Stimulated activated CD8-positive, alpha-beta memory T cell treated with anti-CD3 and anti-CD28 coated beads, Interleukin-4, amount 100 ng/mL, for 1 hour (primary cell): ENCODE measurements around the gene STX2.
"Not testable (repeated sequence)": the region's sequence is repeated elsewhere in the genome, so short reads cannot be mapped to it uniquely, and the experiment has no call there.

ENCODE experiments used
- DNase-seq, 2 donors: peaks; one replicate each; pipeline ENCODE4 v3.0.0-alpha.2; 2020; ENCODE audit warnings: low read depth in 2 of 2, low spot score in 1 of 2

Gene STX2

GRCh38 chr12:130768120-130768519, 70.9 kb downstream of the STX2 start:
- DNase-seq, result no peak

DNA sequence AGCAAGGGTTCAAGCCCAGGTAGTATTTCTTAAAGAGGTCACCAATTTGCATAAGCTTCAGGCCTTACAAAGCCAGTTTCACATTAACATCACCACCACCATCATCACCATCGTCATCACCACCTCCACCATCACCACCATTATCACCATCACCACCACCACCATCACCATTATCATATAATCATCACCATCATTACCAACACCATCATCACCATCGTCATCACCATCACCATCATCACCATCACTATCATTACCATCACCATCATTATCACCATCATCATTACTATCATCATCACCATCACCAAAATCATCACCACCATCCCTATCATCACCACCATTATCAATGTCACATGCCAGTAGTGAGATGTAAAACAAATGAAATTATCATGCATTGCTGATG, 72.6 kb downstream of the STX2 start:
- DNase-seq, result no peak

DNA sequence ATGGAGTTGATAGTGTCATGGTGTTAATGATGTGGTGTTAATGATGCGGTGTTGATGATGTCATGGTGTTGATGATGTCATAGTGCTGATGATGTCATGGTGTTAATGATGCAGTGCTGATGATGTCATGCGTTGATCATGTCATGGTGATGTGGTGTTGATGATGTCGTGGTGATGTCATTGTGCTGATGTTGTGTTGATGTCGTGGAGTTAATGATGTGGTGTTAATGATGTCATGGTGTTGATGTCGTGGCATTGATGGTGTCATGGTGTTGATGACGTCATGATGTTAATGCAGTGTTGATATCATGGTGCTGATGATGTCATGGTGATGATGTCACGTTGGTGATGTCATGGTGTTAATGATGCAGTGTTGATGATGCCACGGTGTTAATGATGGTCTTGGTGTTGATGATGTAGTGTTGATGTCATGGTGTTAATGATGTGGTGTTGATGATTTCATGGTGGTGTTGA, 73.8 kb downstream of the STX2 start:
- no peak for DNase-seq

GRCh38 chr12:130764475-130765185, 74.4 kb downstream of the STX2 start:
- no peak for DNase-seq

DNA sequence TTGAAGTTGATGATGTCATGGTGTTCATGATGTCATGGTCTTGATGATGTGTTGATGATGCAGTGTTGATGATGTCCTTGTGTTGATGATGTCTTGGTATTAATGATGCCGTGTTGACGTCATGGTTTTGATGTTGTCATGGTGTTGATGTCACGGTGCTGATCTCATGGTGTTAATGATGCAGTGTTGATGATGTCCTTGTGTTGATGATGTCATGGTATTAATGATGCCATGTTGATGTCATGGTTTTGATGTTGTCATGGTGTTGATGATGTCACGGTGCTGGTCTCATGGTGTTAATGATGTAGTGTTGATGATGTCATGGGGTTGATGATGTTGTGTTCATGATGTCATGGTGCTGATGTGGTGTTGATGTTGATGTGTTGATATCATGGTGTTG, 75.0 kb downstream of the STX2 start:
- DNase-seq, result no peak

DNA sequence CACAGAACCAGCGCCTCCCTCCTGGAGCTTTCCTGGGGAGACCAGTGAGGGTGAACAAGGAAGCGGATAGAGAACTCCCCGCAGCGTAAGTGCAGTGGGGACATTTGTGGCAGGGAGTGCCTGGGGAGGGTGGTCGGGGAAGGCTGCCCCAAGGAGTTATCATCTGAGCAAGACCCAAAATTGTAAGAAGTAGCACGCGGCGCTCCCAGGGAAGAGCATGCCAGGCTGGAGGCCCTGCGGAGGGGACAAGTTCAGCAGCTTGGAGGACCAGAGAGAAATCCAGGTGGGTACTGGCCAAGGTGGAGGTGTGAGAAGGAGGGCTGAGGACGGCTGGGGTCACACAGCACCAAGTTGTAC, 76.8 kb downstream of the STX2 start:
- DNase-seq, result no peak

DNA sequence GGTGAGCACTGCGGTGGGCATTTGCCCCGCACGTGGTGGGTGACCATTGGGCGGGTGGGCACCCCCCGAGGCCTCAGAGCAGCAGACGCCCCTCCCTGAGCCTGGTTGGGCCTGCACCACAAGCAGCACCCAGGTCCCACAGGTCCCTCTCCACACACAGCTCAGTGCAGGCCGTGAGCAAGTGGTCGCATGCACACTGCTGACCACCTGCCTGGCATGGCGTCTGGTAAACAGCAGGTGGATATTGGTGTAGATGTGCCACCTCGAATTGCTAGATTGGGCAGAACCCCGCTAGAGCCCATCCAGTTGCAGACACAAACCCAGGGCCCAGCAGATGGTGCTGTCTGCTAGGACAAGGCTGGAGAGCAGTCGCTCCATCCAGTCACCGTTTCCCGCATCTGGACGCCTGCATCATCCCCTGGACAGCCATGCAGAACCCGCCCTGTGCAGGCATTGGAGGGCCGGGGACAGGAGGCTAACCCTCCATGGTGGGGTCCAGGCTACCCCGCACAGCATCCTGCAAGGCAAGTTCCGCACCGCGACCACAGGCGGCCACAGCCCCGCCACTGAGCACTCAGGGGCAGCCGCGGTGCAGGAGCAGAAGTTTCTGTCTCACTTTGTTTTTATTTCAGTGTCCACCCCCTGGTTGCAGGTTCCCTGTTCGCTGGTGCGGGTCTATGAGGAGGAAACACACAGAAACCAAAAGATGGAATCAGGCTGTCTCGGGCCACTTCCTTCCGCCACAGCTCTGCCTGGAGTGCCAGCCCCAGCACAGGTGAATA, 77.3 kb downstream of the STX2 start:
- peak in 1 of 2 donors; percentile 17 for DNase-seq

- no peak for DNase-seq
Measured at GRCh38 chr12:130754234-130754901, 84.7 kb downstream of the STX2 start.

GRCh38 chr12:130752692-130753230, 86.3 kb downstream of the STX2 start:
- no peak for DNase-seq

DNA sequence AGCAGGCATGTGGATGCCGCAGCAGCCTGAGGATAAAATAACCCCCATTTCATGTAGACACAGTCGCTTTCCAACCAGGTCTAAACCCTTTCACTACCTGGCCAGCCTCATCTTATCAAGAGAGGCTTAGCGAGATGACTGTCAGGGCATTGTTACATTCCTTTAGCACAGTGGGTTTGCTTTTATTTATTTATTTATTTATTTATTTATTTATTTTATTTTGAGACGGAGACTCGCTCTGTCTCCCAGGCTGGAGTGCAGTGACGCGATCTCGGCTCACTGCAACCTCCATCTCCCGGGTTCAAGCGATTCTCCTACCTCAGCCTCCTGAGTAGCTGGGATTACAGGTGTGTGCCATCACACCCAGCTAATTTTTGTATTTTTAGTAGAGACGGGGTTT, 87.0 kb downstream of the STX2 start:
- DNase-seq, result not testable (repeated sequence)

GRCh38 chr12:130748786-130749185, 90.3 kb downstream of the STX2 start:
- no peak for DNase-seq

GRCh38 chr12:130747867-130748740, 90.9 kb downstream of the STX2 start:
- DNase-seq, result peak; percentile 33 to 45

DNA sequence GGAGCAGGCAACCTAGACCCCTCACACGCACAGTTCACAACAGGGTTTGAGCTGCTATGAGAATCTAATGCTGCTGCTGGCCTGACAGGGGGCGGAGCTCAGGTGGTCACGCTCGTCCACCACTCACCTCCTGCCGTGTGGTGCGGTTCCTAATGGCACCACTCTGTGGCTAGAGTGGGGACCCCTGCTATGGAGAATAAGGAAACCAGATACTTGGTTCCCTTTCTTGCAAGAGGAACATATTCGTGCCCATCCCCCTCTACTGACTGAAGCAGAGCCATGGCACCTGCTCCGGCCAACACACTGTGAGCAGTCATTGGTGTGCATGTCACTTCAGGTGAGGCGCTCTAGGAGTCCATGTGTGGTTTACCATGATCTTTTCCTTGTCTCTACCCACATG, 92.5 kb downstream of the STX2 start:
- DNase-seq, result no peak

- DNase-seq, result no peak
Measured at GRCh38 chr12:130745921-130746320, 93.1 kb downstream of the STX2 start.

DNA sequence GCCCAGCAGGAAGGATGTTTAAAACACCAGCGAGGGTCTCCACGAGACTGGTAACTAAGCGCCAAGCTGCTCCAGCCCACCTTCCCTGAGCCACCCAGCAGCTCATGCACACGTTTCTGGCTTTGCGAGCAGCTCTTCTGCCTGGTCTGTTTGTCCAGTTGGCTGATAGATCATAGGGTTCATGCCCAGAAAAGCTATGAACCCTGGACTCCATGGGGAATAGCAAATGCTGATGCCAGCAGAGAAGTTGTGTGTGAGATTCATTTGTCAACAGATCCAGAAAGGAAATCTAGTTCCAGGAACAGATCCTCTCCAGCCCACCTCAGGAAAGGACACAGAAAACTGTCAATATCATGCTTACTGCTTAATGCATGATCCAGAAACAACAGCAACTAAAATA, 94.8 kb downstream of the STX2 start:
- DNase-seq, result no peak

GRCh38 chr12:130743606-130744005, 95.4 kb downstream of the STX2 start:
- DNase-seq, result no peak

DNA sequence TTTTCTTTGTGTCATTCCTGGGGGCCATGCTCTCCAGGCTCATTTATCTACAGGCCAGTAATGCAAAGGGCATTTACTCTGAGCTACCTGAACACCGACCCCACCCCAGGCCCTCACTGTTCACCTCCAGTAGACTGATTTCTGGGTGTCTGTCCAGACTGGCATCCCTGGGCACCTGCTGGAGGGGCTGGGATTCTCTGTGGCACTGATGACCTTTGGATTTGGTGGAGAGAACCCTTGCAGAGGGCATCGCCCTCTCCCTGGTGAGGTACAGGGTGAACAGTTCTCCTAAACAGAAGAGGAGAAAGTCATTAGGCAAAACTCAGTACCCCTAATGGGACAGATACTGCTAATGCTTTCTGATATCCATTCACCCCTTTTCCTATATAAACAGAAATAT, 95.9 kb downstream of the STX2 start:
- DNase-seq, result no peak

DNA sequence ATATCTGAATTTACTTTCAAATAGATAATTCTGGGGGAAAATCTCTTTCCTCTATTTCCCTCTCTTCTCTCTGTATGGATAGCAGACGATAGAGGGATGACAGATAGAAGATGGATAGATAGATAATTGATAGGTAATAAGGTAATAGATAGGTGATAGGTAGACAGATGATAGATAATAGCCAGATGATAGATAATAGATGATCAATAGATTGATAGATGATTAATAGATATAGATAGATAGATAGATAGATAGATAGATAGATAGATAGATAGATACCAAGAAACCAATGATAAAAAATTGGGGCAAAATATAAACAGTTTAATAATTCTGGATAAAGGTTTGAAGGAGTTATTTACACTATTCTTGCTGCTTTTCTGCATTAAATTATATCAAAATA, 96.3 kb downstream of the STX2 start:
- no peak for DNase-seq

- DNase-seq, result no peak
Measured at GRCh38 chr12:130742112-130742511, 96.9 kb downstream of the STX2 start.
